Mucosa of stomach (tissue), 1 donor: Measurements from ENCODE around the gene RAD23B.
"Not testable (repeated sequence)": the region's sequence is repeated elsewhere in the genome, so short reads cannot be mapped to it uniquely, and the experiment has no call there.

Experiments used
- H3K27me3 ChIP-seq: one replicate; pipeline ENCODE4 v1.7.0; 2013; ENCODE audit warnings: mild to moderate bottlenecking, low read length; ENCODE audit not compliant: control insufficient read depth, insufficient read depth
- H3K36me3 ChIP-seq: one replicate; pipeline ENCODE4 v1.7.0; 2013; ENCODE audit warnings: low read length; ENCODE audit not compliant: control insufficient read depth, insufficient read depth
- H3K4me1 ChIP-seq: one replicate; pipeline ENCODE4 v1.7.0; 2013; ENCODE audit warnings: mild to moderate bottlenecking, low read length; ENCODE audit not compliant: control insufficient read depth, insufficient read depth
- H3K4me3 ChIP-seq: one replicate; pipeline ENCODE4 v1.7.0; 2013; ENCODE audit warnings: low read length
- H3K9ac ChIP-seq: one replicate; pipeline ENCODE4 v1.7.0; 2013; ENCODE audit warnings: mild to moderate bottlenecking, low read length, moderate library complexity
- H3K9me3 ChIP-seq: one replicate; pipeline ENCODE4 v1.7.0; 2013; ENCODE audit warnings: mild to moderate bottlenecking, low read length, moderate library complexity; ENCODE audit not compliant: control insufficient read depth
- donor health status: Pancreatic carcinoma.

RAD23B gene

GRCh38 chr9:107283623-107284616 lies 841 bp downstream of the RAD23B start:
- Histone ChIP-seq H3K9ac (peak overlapping the region; percentile 91), H3K27me3 (no peaks in the 10 kb centered on the region), H3K9me3 (no peaks in the 10 kb centered on the region), H3K4me1 (peaks cover 26% of the 10 kb centered on the region), H3K36me3 (no peaks in the 10 kb centered on the region), H3K4me3 (peak overlapping the region; percentile 84)

GRCh38 chr9:107284636-107285035 lies 1.6 kb downstream of the RAD23B start:
- Histone ChIP-seq H3K27me3 (no peaks in the 10 kb centered on the region), H3K36me3 (no peaks in the 10 kb centered on the region), H3K9ac (peak overlapping the region; percentile 91), H3K4me1 (peaks cover 26% of the 10 kb centered on the region), H3K4me3 (peak overlapping the region; percentile 84), H3K9me3 (no peaks in the 10 kb centered on the region)

- H3K4me1 ChIP-seq: peaks cover 26% of the 10 kb centered on the region
- no peak overlapping the region for H3K4me3 ChIP-seq
These were observed 2.2 kb downstream of the RAD23B start for GRCh38 chr9:107285286-107285685.

GRCh38 chr9:107286057-107286456 lies 3.0 kb downstream of the RAD23B start:
- Histone ChIP-seq H3K9me3 (no peaks in the 10 kb centered on the region), H3K4me1 (peaks cover 26% of the 10 kb centered on the region), H3K4me3 (no peak overlapping the region), H3K9ac (no peak overlapping the region), H3K36me3 (no peaks in the 10 kb centered on the region), H3K27me3 (no peaks in the 10 kb centered on the region)

More at GRCh38 chr9:107285286-107285685, 2.2 kb downstream of the RAD23B start:
- Histone ChIP-seq H3K9me3 (no peaks in the 10 kb centered on the region), H3K27me3 (no peaks in the 10 kb centered on the region), H3K9ac (peak overlapping the region; percentile 4), H3K36me3 (no peaks in the 10 kb centered on the region)

- no peaks in the 10 kb centered on the region for H3K9me3 ChIP-seq
- no peak overlapping the region for H3K9ac ChIP-seq
- H3K27me3 ChIP-seq: no peaks in the 10 kb centered on the region
- H3K4me1 ChIP-seq: peaks cover 20% of the 10 kb centered on the region
- H3K4me3 ChIP-seq: no peak overlapping the region
- H3K36me3 ChIP-seq: no peaks in the 10 kb centered on the region
These were observed 5.6 kb downstream of the RAD23B start for GRCh38 chr9:107288701-107289100.

- H3K4me3 ChIP-seq: no peak overlapping the region
- H3K4me1 ChIP-seq: peaks cover 15% of the 10 kb centered on the region
- H3K9ac ChIP-seq: no peak overlapping the region
- H3K36me3 ChIP-seq: no peaks in the 10 kb centered on the region
- no peaks in the 10 kb centered on the region for H3K9me3 ChIP-seq
- no peaks in the 10 kb centered on the region for H3K27me3 ChIP-seq
These were observed 7.5 kb downstream of the RAD23B start for GRCh38 chr9:107290619-107291018.

- Histone ChIP-seq H3K36me3 (no peaks in the 10 kb centered on the region), H3K4me3 (no peak overlapping the region), H3K9ac (no peak overlapping the region), H3K9me3 (no peaks in the 10 kb centered on the region), H3K27me3 (no peaks in the 10 kb centered on the region), H3K4me1 (peaks cover 5% of the 10 kb centered on the region)
These were observed 9.9 kb downstream of the RAD23B start for GRCh38 chr9:107292821-107293542.

GRCh38 chr9:107293543-107294085 lies 10.5 kb downstream of the RAD23B start:
- Histone ChIP-seq H3K27me3 (no peaks in the 10 kb centered on the region), H3K36me3 (no peaks in the 10 kb centered on the region), H3K4me1 (peaks cover 2% of the 10 kb centered on the region), H3K9me3 (no peaks in the 10 kb centered on the region), H3K4me3 (no peak overlapping the region), H3K9ac (no peak overlapping the region)

- H3K36me3 ChIP-seq: no peaks in the 10 kb centered on the region
- no peak overlapping the region for H3K4me3 ChIP-seq
- no peak overlapping the region for H3K9ac ChIP-seq
- H3K9me3 ChIP-seq: no peaks in the 10 kb centered on the region
- H3K27me3 ChIP-seq: no peaks in the 10 kb centered on the region
- no peaks in the 10 kb centered on the region for H3K4me1 ChIP-seq
These were observed 11.7 kb downstream of the RAD23B start for GRCh38 chr9:107294756-107295155.

- H3K36me3 ChIP-seq: no peaks in the 10 kb centered on the region
- no peaks in the 10 kb centered on the region for H3K27me3 ChIP-seq
- H3K4me1 ChIP-seq: no peaks in the 10 kb centered on the region
- no peak overlapping the region for H3K9ac ChIP-seq
- H3K4me3 ChIP-seq: no peak overlapping the region
- H3K9me3 ChIP-seq: no peaks in the 10 kb centered on the region
These were observed 12.9 kb downstream of the RAD23B start for GRCh38 chr9:107295995-107296394.

GRCh38 chr9:107296592-107296991 lies 13.5 kb downstream of the RAD23B start:
- not testable (repeated sequence) for H3K4me1 ChIP-seq, H3K9me3 ChIP-seq, H3K27me3 ChIP-seq, H3K4me3 ChIP-seq, H3K36me3 ChIP-seq, H3K9ac ChIP-seq

- Histone ChIP-seq H3K36me3 (no peaks in the 10 kb centered on the region), H3K4me1 (no peaks in the 10 kb centered on the region), H3K27me3 (no peaks in the 10 kb centered on the region), H3K9ac (no peak overlapping the region), H3K4me3 (no peak overlapping the region), H3K9me3 (no peaks in the 10 kb centered on the region)
These were observed 16.4 kb downstream of the RAD23B start for GRCh38 chr9:107299437-107299836.
